H1 (cell line): Measurements from ENCODE around the gene RIPPLY3. TPM values are rescaled to one million over a fixed set of nuclear protein-coding genes. Genes with fewer than 3 reads are reported as not detected.

ENCODE experiments used
- CTCF ChIA-PET: fragments of 300-600 bp; sonication (Branson Sonifier 250); formaldehyde crosslinking; loops from one replicate; lab custom pipeline; 2021; ENCODE audit not compliant: partially characterized antibody; lab: Charles Lee
- POLR2A ChIA-PET: fragments of 300-600 bp; sonication (Branson Sonifier 250); formaldehyde crosslinking; loops from one replicate; lab custom pipeline; 2021; ENCODE audit warnings: inconsistent platforms; ENCODE audit not compliant: partially characterized antibody; lab: Charles Lee
- DNase-seq, 2 experiments: peaks; one replicate each; pipeline versions ENCODE4 v3.0.0 to v3.0.0-alpha.2; 2010 to 2022; ENCODE audit warnings: low spot score in 2 of 2, low read depth in 1 of 2, mixed read lengths in 1 of 2
- FAIRE-seq: peaks from 2 replicates; lab custom pipeline; 2011; peaks lifted over from hg19 to GRCh38; lab: Jason Lieb, UNC
- H2AFZ ChIP-seq: 2 replicates; pipeline ENCODE4 v1.8.1; 2012; ENCODE audit warnings: low read length, inconsistent platforms
- H2AK5ac ChIP-seq: 2 replicates; pipeline ENCODE4 v1.6.1; 2013; ENCODE audit warnings: low read depth, low read length
- H2BK120ac ChIP-seq: replicated peaks from 2 replicates; pipeline ENCODE3; 2013; ENCODE audit warnings: low read depth, low read length, inconsistent platforms
- H2BK12ac ChIP-seq: 2 replicates; pipeline ENCODE4 v1.6.1; 2013; ENCODE audit warnings: low read depth, low read length
- H2BK15ac ChIP-seq: 2 replicates; pipeline ENCODE4 v1.6.1; 2013; ENCODE audit warnings: low read length
- H2BK20ac ChIP-seq: 2 replicates; pipeline ENCODE4 v1.6.1; 2013; ENCODE audit warnings: low read length
- H2BK5ac ChIP-seq: 2 replicates; pipeline ENCODE4 v1.6.1; 2013; ENCODE audit warnings: low read depth, low read length
- H3K14ac ChIP-seq: 2 replicates; pipeline ENCODE4 v1.6.1; 2013; ENCODE audit warnings: inconsistent platforms; ENCODE audit not compliant: insufficient read length
- H3K18ac ChIP-seq: 2 replicates; pipeline ENCODE4 v1.6.1; 2013; ENCODE audit warnings: low read length; ENCODE audit errors: extremely low read depth
- H3K23ac ChIP-seq: 2 replicates; pipeline ENCODE4 v1.6.1; 2013; ENCODE audit warnings: inconsistent platforms; ENCODE audit not compliant: insufficient read length
- H3K23me2 ChIP-seq: 2 replicates; pipeline ENCODE4 v1.6.1; 2013; ENCODE audit warnings: low read depth, low read length
- H3K27ac ChIP-seq: 2 replicates; pipeline ENCODE4 v1.6.1; 2011; ENCODE audit warnings: low read depth, low read length, inconsistent platforms
- H3K27me3 ChIP-seq, 4 experiments: replicated peaks in 1 of 4; 1 replicate in 1 of 4; 2 replicates in 3 of 4; pipeline versions ENCODE4 v1.6.1 to v1.8.1; 2011 to 2013; ENCODE audit warnings: low read length in 3 of 4, mild to moderate bottlenecking in 3 of 4, inconsistent platforms in 2 of 4, mixed read lengths in 2 of 4, moderate library complexity in 1 of 4; ENCODE audit not compliant: control insufficient read depth in 3 of 4, insufficient read depth in 3 of 4; ENCODE audit errors: extremely low read depth in 1 of 4
- H3K36me3 ChIP-seq, 4 experiments: 2 replicates each; pipeline versions ENCODE4 v1.6.1 to v1.8.1; 2011 to 2013; ENCODE audit warnings: mild to moderate bottlenecking in 4 of 4, low read length in 3 of 4, moderate library complexity in 2 of 4, control low read depth in 1 of 4, inconsistent platforms in 1 of 4; ENCODE audit not compliant: insufficient read depth in 4 of 4, control insufficient read depth in 2 of 4
- H3K4ac ChIP-seq: replicated peaks from 2 replicates; pipeline ENCODE3; 2013; ENCODE audit warnings: low read length, low read depth, mixed read lengths, inconsistent platforms; ENCODE audit not compliant: insufficient read length
- H3K4me1 ChIP-seq, 4 experiments: replicated peaks in 1 of 4; 1 replicate in 1 of 4; 2 replicates in 3 of 4; pipeline versions ENCODE4 v1.6.1 to v1.8.1; 2011 to 2013; ENCODE audit warnings: low read length in 3 of 4, inconsistent platforms in 2 of 4, mixed read lengths in 1 of 4; ENCODE audit not compliant: insufficient read depth in 4 of 4, control insufficient read depth in 3 of 4
- H3K4me2 ChIP-seq, 2 experiments: 2 replicates each; pipeline versions ENCODE4 v1.6.1 to v1.8.1; 2011 to 2013; ENCODE audit warnings: low read depth in 2 of 2, low read length in 2 of 2, control low read depth in 1 of 2, inconsistent platforms in 1 of 2, mild to moderate bottlenecking in 1 of 2; ENCODE audit not compliant: insufficient read depth in 1 of 2
- H3K4me3 ChIP-seq, 4 experiments: fragments of 200-600, 300-600 bp in 1 of 4; sonication (generic), shearing (Covaris generic), sonication (Bioruptor Twin) in 1 of 4; 2 replicates each; pipeline versions ENCODE4 v1.5.1 to v1.8.1; 2011 to 2016; ENCODE audit warnings: low read length in 4 of 4, low read depth in 3 of 4, control low read depth in 2 of 4, inconsistent platforms in 2 of 4, mild to moderate bottlenecking in 2 of 4, mixed read lengths in 1 of 4, moderate library complexity in 1 of 4; ENCODE audit not compliant: insufficient read depth in 2 of 4; ENCODE audit errors: extremely low read depth in 1 of 4
- H3K56ac ChIP-seq: replicated peaks from 2 replicates; pipeline ENCODE3; 2013; ENCODE audit warnings: low read depth, mild to moderate bottlenecking, mixed read lengths, low read length, inconsistent platforms; ENCODE audit not compliant: insufficient read length
- H3K79me1 ChIP-seq: 2 replicates; pipeline ENCODE4 v1.6.1; 2013; ENCODE audit warnings: low read depth, low read length, control low read depth
- H3K79me2 ChIP-seq, 2 experiments: 2 replicates each; pipeline versions ENCODE4 v1.6.1 to v1.8.1; 2012 to 2013; ENCODE audit warnings: low read length in 2 of 2, mild to moderate bottlenecking in 2 of 2, inconsistent platforms in 1 of 2; ENCODE audit not compliant: insufficient read depth in 2 of 2, control insufficient read depth in 1 of 2
- H3K9ac ChIP-seq, 4 experiments: replicated peaks in 1 of 4; 1 replicate in 1 of 4; 2 replicates in 3 of 4; pipeline versions ENCODE4 v1.6.1 to v1.8.1; 2011 to 2013; ENCODE audit warnings: low read depth in 3 of 4, low read length in 3 of 4, control low read depth in 2 of 4, mild to moderate bottlenecking in 2 of 4, moderate library complexity in 2 of 4, inconsistent platforms in 1 of 4; ENCODE audit errors: extremely low read depth in 1 of 4
- H3K9me3 ChIP-seq, 2 experiments: 2 replicates each; pipeline versions ENCODE4 v1.6.1 to v1.8.1; 2012 to 2013; ENCODE audit warnings: mild to moderate bottlenecking in 2 of 2, moderate library complexity in 2 of 2, control low read depth in 1 of 2, inconsistent platforms in 1 of 2, low read depth in 1 of 2, low read length in 1 of 2, mixed read lengths in 1 of 2; ENCODE audit not compliant: insufficient read depth in 2 of 2
- H4K20me1 ChIP-seq, 2 experiments: replicated peaks in 1 of 2; 2 replicates each; pipeline versions ENCODE3 to v1.8.1; 2011 to 2013; ENCODE audit warnings: inconsistent platforms in 2 of 2, low read length in 2 of 2, mild to moderate bottlenecking in 1 of 2; ENCODE audit not compliant: insufficient read depth in 2 of 2, control insufficient read depth in 1 of 2
- H4K5ac ChIP-seq: 2 replicates; pipeline ENCODE4 v1.6.1; 2013; ENCODE audit warnings: low read length, low read depth, mixed read lengths, inconsistent platforms; ENCODE audit not compliant: insufficient read length
- H4K8ac ChIP-seq: 2 replicates; pipeline ENCODE4 v1.8.0; 2013; ENCODE audit warnings: mild to moderate bottlenecking, moderate library complexity, low read length, inconsistent platforms; ENCODE audit not compliant: insufficient read depth; ENCODE audit errors: extremely low read depth
- H4K91ac ChIP-seq: replicated peaks from 2 replicates; pipeline ENCODE3; 2013; ENCODE audit warnings: low read length, mixed read lengths, inconsistent platforms; ENCODE audit not compliant: insufficient read length
- BRCA1 ChIP-seq: IDR thresholded peaks from 2 replicates; pipeline ENCODE4 v1.6.1; 2012; ENCODE audit warnings: low read depth, low read length, improper control_type of control experiment
- FOSL1 ChIP-seq: IDR thresholded peaks from 2 replicates; pipeline ENCODE4 v1.6.1; 2011; ENCODE audit warnings: mild to moderate bottlenecking, low read depth, low read length, moderate library complexity; ENCODE audit not compliant: insufficient read depth
- JUND ChIP-seq: IDR thresholded peaks from 2 replicates; pipeline ENCODE4 v1.6.1; 2011; ENCODE audit warnings: mild to moderate bottlenecking, improper control_type of control experiment, low read length
- NANOG ChIP-seq: IDR thresholded peaks from 2 replicates; pipeline ENCODE4 v1.6.1; 2011; ENCODE audit warnings: low read length, low read depth, mild to moderate bottlenecking, inconsistent platforms; ENCODE audit not compliant: insufficient read depth, poor library complexity, severe bottlenecking
- POLR2A ChIP-seq, 2 experiments: IDR thresholded peaks; 1 replicate in 1 of 2; 2 replicates in 1 of 2; pipeline ENCODE4 v1.6.1; 2011; ENCODE audit warnings: low read depth in 2 of 2, low read length in 2 of 2, mild to moderate bottlenecking in 2 of 2; ENCODE audit errors: control extremely low read depth in 1 of 2
- POLR2AphosphoS5 ChIP-seq: IDR thresholded peaks from 2 replicates; pipeline ENCODE4 v1.6.1; 2011; ENCODE audit warnings: low read depth, low read length
- POU5F1 ChIP-seq: IDR thresholded peaks from 2 replicates; pipeline ENCODE4 v1.6.1; 2011; ENCODE audit warnings: low read depth, mild to moderate bottlenecking, low read length, moderate library complexity
- RAD21 ChIP-seq, 2 experiments: IDR thresholded peaks in 1 of 2; conservative IDR thresholded peaks in 1 of 2; 2 replicates each; pipeline ENCODE4 v1.6.1; 2011; ENCODE audit warnings: low read depth in 2 of 2, low read length in 2 of 2, improper control_type of control experiment in 1 of 2, inconsistent platforms in 1 of 2, mild to moderate bottlenecking in 1 of 2, moderate library complexity in 1 of 2
- TAF1 ChIP-seq: IDR thresholded peaks from 2 replicates; pipeline ENCODE4 v1.6.1; 2011; ENCODE audit warnings: mild to moderate bottlenecking, low read depth, low read length
- TAF7 ChIP-seq: optimal IDR thresholded peaks from 2 replicates; pipeline ENCODE3; 2011; ENCODE audit warnings: low read depth, mild to moderate bottlenecking, inconsistent platforms, low read length, moderate library complexity, borderline replicate concordance
- TBP ChIP-seq: IDR thresholded peaks from 2 replicates; pipeline ENCODE4 v1.6.1; 2011; ENCODE audit warnings: low read depth, low read length, improper control_type of control experiment
- WGBS, 2 experiments: shearing (Covaris generic) in 1 of 2; methylation state at CpG; one replicate each; pipeline versions ENCODE4 v1.1.6 to v1.1.7; 2013 to 2015; ENCODE audit warnings: low lambda C conversion rate in 2 of 2, mixed read lengths in 2 of 2, inconsistent platforms in 1 of 2, low coverage in 1 of 2, missing lambda C conversion rate in 1 of 2; ENCODE audit not compliant: insufficient replicate concordance in 2 of 2, insufficient coverage in 1 of 2, insufficient read length in 1 of 2; ENCODE audit errors: extremely low coverage in 1 of 2, missing lambda C conversion rate in 1 of 2; 5-methylcytosine and 5-hydroxymethylcytosine counted together
- polyA plus RNA-seq, 7 experiments: library from polyadenylated mRNA; depleted of rRNA in 3 of 7; stranded (reverse) in 5 of 7; unstranded in 2 of 7; fragments of >200 nt in 5 of 7; fragments of 200-250 nt in 2 of 7; gene quantifications; 1 replicate in 5 of 7; 2 replicates in 1 of 7; 4 replicates in 1 of 7; pipeline versions ENCODE4 v1.2.1 to v1.2.3, GENCODE V29; 2011 to 2013; ENCODE audit warnings: missing spikeins in 2 of 7, mixed read lengths in 2 of 7
- total RNA-seq: library from RNA; stranded (reverse); fragmentation: NEBNext Ultra II Directional; extraction: Animal tissue kit (Norgen Biotek cat#: 25700); gene quantifications from 2 replicates; pipeline ENCODE4 v1.2.1, GENCODE V29; 2021

RIPPLY3 gene
- total and polyA plus RNA-seq, 2 of the 8 experiments (the other 6 are each of a cell fraction or from before 2014, with no cell fraction given), result 2.0 to 2.2 TPM

DNA sequence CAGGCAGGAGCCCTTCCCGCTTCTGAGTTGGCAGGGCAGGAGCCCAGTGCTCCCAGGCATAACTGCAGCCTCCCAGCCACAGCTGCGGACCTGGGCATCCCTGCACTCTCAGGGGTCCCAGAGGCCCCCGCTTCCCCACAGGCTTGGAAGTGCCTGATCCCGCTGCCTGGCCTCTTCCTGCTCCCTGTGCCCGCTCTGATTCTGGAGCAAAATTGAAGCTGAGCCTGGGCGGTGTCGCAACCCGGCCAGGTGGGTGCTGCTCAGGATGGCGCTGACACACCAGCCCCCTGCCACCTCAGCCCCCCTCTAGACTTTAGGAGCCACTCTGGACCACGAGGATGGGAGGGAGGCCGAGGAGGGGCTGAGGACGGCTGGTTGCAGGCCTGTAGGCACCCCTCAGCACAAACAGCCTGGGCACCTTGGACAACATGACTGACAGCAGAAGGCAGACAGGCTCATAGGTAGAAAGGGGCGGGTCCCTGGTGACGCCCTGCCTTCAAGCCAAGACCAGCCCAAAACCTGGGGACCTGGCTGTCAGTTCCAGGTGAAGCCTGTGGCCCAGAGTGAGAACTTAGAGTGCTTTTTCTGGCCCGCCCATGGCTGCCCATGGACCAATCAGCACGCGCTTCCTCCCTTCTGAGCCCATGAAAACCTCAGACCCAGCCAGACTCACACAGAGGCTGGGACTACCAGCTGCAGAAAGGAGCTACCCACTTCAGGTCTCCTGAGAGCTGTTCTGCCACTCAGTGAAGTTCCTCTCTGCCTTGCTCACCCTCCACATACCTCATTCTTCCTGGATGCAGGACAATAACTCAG is 47.3 kb upstream of the RIPPLY3 start:
- H2BK20ac ChIP-seq, result no peak overlapping the region
- no peak overlapping the region for H3K4me2 ChIP-seq
- peaks cover 0 to 3% (median 1%) of the 10 kb centered on the region in 4 experiments; a peak in 1 of 7 replicates for H3K4me1 ChIP-seq
- no peak overlapping the region for H4K5ac ChIP-seq
- no peak overlapping the region for H3K14ac ChIP-seq
- no peak overlapping the region for H4K8ac ChIP-seq
- H3K27me3 ChIP-seq, result no peaks in the 10 kb centered on the region
- H3K36me3 ChIP-seq, result no peaks in the 10 kb centered on the region
- no peaks in the 10 kb centered on the region for H4K20me1 ChIP-seq
- no peak overlapping the region for H3K18ac ChIP-seq
- H3K4me3 ChIP-seq, result no peak overlapping the region
- ChIA-PET POLR2A (interaction anchor here (1.1 to 1.5 kb wide), 2 partner anchors 9 to 12 kb away, joined by 3 to 6 read pairs; no protein-coding TSS in a partner anchor), CTCF (interaction anchor here (0.8 to 2.0 kb wide), 4 partner anchors 17 to 29 kb away, joined by 3 to 7 read pairs (median 3); no protein-coding TSS in a partner anchor)
- no peak overlapping the region for H2BK120ac ChIP-seq
- no peak overlapping the region for H4K91ac ChIP-seq
- H2BK12ac ChIP-seq, result no peak overlapping the region
- FAIRE-seq, result no peak
- no peak overlapping the region for H3K27ac ChIP-seq
- H3K23me2 ChIP-seq, result no peaks in the 10 kb centered on the region
- no peaks in the 10 kb centered on the region for H3K79me1 ChIP-seq
- DNase-seq, result peak in 1 of 2 experiments; percentile 59
- no peak overlapping the region for H3K4ac ChIP-seq
- H3K79me2 ChIP-seq, result no peaks in the 10 kb centered on the region
- no peaks in the 10 kb centered on the region for H3K9me3 ChIP-seq
- H2AFZ ChIP-seq, result no peak overlapping the region
- no peak overlapping the region for H3K56ac ChIP-seq
- no peak overlapping the region for H2BK5ac ChIP-seq
- 82% methylated on average over 17 of the region's 17 CpGs; no CpG with 5 or more reads in 1 of the 2 experiments for WGBS, 2 experiments
- no peak overlapping the region for H3K9ac ChIP-seq
- no peak overlapping the region for H3K23ac ChIP-seq
- no peak overlapping the region for H2BK15ac ChIP-seq
- no peak overlapping the region for H2AK5ac ChIP-seq
- TF ChIP-seq BRCA1 (no peak), POU5F1 (no peak), POLR2AphosphoS5 (peak; percentile 34; the same call in 1 of the 2 replicates), JUND (no peak), TAF1 (0 out of 2 replicates have a peak, but pooled peaks have one; percentile 30), FOSL1 (no peak), POLR2A (IDR thresholded peaks at IDR 0.05; ENCODE audit: control extremely low read depth in 1 of 2, low read depth in 2 of 2, low read length in 2 of 2) (peak in 1 of 2 experiments; percentile 66; a peak in 1 of 3 replicates), RAD21 (IDR thresholded peaks at IDR 0.05 in 1 of 2, conservative IDR thresholded peaks at IDR 0.05 in 1 of 2; ENCODE audit: low read depth in 2 of 2, low read length in 2 of 2) (no peak), TAF7 (no peak), TBP (peak; percentile 56; the same call in 1 of the 2 replicates), NANOG (no peak)
